C1 segment of cervical spinal cord (tissue), 14 donors: Measurements from ENCODE around the gene ZIK1.
A peak's percentile ranks its signal among the peaks of the same experiment; 100 is the strongest.

Experiments used
- DNase-seq, 14 donors: peaks; one replicate each; lab custom pipeline; 2025; lab: John Stamatoyannopoulos, UW

ZIK1 gene

DNA sequence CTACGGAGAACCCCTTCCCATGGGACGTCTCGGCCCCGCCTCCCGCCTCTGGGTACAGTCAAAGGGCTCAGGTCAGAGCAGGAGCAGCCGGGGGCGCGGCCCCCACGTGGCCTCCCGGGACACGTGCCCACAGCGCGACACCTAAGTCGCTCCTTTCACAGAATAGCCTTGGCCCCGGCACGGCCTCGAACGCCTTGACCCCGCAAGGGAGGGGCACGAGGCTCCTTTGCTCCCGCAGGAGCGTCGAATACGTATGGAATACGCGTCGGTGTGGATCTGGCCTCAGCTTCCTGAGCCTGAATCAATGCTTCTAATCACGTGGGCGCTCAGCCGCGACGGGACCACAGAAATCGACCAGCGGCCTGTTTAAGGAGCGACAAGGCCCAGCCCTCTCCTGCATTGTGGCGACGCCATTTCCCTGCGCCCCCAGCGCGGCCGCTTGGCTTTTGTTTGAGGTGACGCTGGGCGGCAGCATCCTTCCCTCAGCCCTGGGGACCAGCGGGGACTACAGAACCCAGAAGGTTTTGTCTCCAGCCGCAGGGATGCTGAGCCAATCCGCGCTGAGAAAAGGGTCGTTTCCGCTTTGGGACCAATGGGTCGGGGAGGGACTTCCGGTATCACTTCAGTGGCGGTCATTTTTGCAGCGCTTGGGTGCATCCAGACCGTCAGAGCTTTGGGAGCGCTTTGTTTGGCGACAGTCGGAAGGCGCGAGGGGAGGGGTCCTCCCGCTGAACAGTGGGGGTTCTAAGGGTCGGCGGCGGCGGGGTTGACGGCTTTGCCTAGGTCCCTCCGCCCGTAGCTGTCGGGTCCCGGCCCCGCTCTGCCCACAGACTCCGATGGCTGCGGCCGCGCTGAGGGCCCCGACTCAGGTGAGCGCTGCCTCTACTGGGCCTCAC is at the start of gene ZIK1:
Gene ZIK1, plus strand, starts transcription at position 625 of the 896 bp plus-strand sequence. Its CDS starts 212 bp downstream, at position 837.
- peak; percentile 40 to 96 (median 88) for DNase-seq

GRCh38 chr19:57537953-57538547 is 45.9 kb upstream of the ZIK1 start:
- DNase-seq = no peak

- no peak for DNase-seq
Observed at GRCh38 chr19:57546513-57546912, 37.4 kb upstream of the ZIK1 start.

- DNase-seq = no peak
Observed at GRCh38 chr19:57552432-57552831, 31.5 kb upstream of the ZIK1 start.

DNA sequence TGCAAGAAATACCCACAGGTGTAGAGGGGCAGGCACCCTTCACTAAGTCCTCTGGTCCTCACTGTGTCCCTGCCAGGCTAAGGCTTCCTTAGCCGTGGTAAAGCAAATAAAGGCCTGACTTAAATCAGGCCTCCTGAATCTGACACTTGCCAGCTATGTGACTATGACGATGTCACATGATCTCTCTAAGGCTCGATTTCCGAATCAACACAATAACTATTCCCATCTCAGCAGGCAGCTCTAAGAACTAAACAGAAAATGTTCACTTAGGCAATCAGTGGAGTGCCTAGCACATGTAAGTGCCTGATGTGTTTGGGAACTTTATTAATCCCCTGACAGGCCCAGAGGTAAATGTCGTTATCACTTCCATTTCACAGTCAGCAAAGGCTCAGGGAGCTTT is 26.3 kb upstream of the ZIK1 start:
- no peak for DNase-seq

DNA sequence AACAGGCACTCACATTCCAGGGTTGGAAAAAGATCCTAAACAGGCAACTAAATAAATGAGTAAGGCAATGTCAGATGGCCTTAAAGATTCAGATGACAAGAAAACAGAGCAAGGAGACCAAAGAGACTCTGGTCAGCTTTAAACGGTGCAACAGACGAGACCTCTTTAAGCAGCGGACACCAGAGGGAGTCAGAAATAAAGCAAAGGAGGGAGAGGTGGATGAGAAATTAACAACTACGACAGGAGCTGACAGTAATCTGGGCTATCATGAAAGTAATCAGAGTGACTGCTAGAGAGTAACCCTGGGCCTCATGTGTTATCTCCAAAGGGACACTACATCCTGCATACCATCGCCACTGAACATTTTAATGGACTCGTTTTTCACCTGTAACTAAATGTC is 25.4 kb upstream of the ZIK1 start:
- no peak for DNase-seq

- peak in 3 of 14 donors; percentile 2 to 24 (median 10) for DNase-seq
Observed at GRCh38 chr19:57559008-57559403, 24.9 kb upstream of the ZIK1 start.

DNA sequence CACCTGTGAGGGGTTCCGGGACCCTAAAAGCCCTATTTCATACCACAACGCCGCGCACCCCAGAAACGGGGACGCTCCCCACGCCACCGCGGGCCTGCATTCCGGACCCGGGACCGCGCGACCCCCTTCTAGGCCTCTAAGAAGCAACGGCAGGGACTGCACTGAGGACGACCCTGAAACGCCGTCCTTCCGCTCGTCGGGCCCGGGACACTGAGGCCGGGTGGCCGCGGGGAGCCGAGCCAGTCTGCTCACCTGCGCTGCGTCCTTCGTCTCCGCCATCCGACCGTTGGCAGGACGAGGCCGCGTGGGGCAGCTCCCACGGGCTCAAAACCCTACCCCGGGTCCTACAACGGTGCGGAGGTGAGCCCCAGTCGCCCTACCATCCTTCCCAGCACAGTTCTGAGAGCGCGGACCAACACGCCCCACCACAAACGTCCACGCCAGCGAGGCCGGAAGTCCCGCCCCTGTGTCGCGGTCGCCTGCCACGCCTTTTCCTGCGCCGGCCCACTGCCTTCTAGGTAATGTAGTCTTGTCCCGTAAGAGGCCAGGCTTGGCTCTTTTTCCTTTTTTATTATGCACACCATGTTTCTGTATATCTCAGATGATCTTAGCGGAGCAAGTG is 24.4 kb upstream of the ZIK1 start, which contains the start of gene ZNF550:
Gene ZNF550, minus strand, starts transcription at position 460 of the 622 bp plus-strand sequence. Its CDS starts 181 bp downstream, at position 279.
- peak in 13 of 14 donors; percentile 43 to 85 (median 74) for DNase-seq

DNA sequence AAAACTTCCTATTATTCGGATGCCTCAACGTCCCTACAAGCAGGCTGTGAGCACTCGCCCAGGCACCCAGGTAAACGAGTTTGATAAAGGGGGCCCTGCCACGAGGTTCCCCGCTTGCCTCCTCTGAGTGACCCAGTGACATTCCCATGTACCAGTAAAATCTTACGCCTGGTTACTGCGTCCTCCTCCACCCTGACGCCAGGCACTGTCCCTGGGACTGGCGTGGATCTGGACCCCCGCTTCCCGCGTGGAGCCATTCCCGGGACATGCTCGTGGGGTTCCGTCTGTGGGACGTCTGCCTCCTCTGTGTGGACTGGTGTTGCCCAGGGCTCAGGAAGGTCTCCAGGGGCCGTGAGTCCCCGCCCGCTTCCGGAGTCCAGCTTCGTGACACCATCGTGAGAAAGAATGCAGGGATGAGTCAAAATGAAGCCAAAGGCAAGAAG is 23.9 kb upstream of the ZIK1 start:
- DNase-seq = peak in 1 of 14 donors; percentile 21

GRCh38 chr19:57563547-57563946 is 20.4 kb upstream of the ZIK1 start:
- no peak for DNase-seq

DNA sequence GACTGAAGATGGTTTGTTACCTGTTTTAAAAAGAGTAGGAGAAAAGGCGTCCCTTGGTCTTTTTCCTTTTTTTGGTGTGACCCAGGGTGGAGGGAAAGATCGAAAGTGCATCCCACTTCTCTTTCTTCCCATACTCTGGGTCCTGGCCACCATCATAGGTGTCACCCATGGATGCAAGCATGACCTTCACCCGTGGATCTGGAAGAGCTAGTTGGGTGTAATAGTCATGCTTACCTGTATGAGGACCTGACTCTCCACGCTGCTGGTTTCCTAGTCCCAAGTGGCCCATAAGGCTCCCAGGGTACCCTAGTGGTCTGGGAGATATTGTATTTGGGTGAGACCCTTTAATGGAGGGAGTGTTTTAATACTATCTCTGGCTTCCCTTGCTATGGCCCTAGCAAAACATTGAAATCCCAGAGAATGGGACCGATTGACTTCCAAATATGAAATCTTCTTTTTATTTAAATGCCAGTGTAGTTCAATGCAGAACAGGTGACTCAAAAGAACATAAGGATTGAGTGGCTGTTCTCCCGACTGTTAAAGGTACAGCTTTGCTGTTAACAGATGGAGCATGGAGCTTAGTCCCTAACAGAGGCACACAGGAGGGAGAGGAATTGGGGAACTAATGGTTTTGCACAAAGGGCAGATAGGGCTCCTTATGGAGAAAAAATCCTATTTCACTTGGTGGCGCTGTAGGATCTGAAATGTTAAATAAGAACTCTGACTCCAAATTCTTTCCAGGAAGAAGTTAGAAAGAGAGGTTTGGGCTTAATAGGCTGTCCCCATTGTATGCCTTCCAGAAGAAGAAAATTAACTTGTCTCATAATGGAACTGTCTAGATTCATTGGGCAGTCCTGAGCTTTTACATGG is 17.3 kb upstream of the ZIK1 start:
- no peak for DNase-seq

DNA sequence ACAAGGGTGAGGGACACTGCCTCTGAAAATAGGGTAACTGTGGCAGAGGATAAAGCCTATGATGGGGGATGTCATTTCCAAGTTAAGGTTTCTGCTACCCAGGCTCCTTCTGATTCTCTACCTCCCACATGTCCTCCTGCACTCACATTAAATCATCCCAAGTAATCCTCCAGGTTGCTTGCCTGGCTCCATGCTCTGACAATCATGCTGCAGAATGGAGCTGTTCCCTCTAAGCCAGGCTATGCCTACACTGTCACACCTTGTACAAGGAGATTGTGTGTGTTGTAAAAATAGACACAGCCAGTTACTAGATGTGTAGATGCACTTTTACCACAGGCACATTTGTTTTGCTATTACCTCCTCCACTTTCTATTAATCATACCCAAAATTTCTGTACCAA is 13.2 kb upstream of the ZIK1 start:
- DNase-seq = no peak

DNA sequence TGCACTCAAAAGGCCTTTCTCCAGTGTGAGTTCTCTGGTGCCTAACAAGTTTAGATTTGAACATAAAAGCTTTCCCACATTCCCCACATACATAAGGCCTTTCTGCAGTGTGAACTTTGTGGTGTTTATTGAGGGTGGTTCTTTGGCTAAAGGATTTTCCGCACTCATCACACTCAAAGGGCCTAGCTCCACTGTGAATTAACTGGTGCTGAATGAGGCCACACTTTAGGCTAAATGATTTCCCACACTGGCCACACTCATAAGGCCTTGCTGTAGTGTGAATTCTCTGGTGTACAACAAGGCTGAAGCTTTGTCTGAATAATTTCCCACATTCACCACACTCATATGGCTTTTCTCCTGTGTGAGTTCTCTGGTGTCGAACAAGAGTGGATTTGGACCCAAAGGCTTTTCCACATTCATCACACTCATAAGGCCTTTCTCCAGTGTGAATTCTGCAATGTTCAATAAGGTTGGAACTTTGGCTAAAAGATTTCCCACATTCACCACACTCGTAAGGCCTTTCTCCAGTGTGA is 11.5 kb upstream of the ZIK1 start:
- no peak for DNase-seq

GRCh38 chr19:57576661-57577060 is 7.3 kb upstream of the ZIK1 start:
- DNase-seq = no peak

- peak; percentile 73 to 99 (median 91) for DNase-seq
Observed at GRCh38 chr19:57578487-57579205, 5.3 kb upstream of the ZIK1 start, which contains the start of gene ZNF416. ZNF416 (minus strand) TSS chr19:57578911; CDS start chr19:57578704, 207 bp downstream.

DNA sequence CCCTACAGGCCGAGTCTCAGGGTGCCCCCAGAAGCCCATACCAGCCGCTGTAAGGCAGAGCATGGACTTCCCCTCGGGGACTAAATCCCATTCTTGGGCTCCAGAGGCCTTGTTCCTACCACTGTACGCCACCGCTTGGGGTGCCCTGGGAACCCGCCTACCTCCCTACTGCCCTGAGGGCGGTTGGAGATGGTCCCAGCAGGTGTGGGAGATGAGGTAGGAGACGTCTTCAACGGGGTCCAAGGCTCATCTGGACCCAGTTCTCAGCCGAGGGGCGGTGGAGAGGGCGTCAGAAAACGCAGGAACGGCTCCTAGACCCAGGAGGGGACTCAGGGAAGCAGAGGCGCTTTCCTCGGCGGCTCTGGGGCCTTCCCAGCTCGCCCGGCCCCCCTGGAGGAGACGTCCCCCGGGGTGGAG is 833 bp upstream of the ZIK1 start:
- peak in 1 of 14 donors; percentile 15 for DNase-seq

GRCh38 chr19:57587529-57587928 is 3.6 kb downstream of the ZIK1 start:
- DNase-seq = no peak

- DNase-seq = no peak
Observed at GRCh38 chr19:57599377-57599760, 15.4 kb downstream of the ZIK1 start.

GRCh38 chr19:57599761-57600383 is 15.9 kb downstream of the ZIK1 start, which contains the start of gene ZNF530:
ZNF530 (plus strand) TSS chr19:57599885; CDS start chr19:57604346, 4,461 bp downstream.
- peak; percentile 52 to 92 (median 82) for DNase-seq

- DNase-seq = no peak
Observed at GRCh38 chr19:57606931-57607330, 23.0 kb downstream of the ZIK1 start.
